ENCODE results near the gene IL17REL. TPM values are rescaled to one million over a fixed set of nuclear protein-coding genes. Genes with fewer than 3 reads are reported as not detected.

IL17REL gene
- total RNA-seq, 1 donor from 2014 or later: not detected

DNA sequence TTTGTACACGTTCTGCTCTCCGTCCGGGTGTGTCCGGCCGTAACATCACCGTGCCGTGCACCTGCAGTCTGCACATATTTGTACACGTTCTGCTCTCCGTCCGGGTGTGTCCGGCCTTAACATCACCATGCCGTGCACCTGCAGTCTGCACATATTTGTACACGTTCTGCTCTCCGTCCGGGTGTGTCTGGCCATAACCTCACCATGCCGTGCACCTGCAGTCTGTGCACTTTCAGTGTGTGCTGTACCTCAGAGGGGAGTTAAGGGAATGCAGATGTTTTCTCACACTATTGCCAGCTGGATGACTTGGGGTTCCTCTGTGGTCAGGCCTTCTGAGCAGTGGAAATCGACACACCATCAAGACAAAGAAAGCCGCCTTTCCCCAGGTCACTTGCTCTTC lies 41.3 kb upstream of the IL17REL start:
- Histone ChIP-seq H3K36me3 (no peaks in the 10 kb centered on the region), H3K9me3 (peaks cover 0 to 8% of the 10 kb centered on the region in 2 donors), H3K4me1 (peaks cover 0 to 5% of the 10 kb centered on the region in 2 donors), H3K27ac (no peak overlapping the region), H3K4me3 (no peak overlapping the region), H3K27me3 (peaks cover 3% of the 10 kb centered on the region)
- intact Hi-C loops (cut with DNase I): no loop called here
- TF ChIP-seq, protein P1, sequence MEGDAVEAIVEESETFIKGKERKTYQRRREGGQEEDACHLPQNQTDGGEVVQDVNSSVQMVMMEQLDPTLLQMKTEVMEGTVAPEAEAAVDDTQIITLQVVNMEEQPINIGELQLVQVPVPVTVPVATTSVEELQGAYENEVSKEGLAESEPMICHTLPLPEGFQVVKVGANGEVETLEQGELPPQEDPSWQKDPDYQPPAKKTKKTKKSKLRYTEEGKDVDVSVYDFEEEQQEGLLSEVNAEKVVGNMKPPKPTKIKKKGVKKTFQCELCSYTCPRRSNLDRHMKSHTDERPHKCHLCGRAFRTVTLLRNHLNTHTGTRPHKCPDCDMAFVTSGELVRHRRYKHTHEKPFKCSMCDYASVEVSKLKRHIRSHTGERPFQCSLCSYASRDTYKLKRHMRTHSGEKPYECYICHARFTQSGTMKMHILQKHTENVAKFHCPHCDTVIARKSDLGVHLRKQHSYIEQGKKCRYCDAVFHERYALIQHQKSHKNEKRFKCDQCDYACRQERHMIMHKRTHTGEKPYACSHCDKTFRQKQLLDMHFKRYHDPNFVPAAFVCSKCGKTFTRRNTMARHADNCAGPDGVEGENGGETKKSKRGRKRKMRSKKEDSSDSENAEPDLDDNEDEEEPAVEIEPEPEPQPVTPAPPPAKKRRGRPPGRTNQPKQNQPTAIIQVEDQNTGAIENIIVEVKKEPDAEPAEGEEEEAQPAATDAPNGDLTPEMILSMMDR (IDR thresholded peaks at IDR 0.05): no peak
- DNase-seq (ENCODE audit: low spot score in 2 of 2): no peak

DNA sequence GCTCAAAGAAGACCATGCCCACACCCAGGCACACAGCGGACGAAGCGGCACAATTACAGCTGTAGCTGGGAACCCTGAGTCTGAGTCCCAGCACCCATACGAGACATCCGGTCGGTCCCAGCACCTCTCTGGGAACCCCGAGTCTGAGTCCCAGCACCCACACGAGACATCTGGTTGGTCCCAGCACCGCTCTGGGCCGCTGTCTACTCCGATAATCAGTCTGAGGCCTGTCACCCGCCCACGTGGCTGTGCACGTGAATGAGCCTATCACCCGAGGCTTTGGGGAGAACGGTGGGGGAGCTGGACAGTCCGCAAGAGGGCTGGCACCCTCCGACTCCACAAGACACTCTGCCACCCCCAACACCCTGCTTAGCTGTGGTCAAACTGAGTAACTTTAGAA lies 39.4 kb upstream of the IL17REL start:
- Histone ChIP-seq H3K36me3 (no peaks in the 10 kb centered on the region), H3K9me3 (peaks cover 0 to 8% of the 10 kb centered on the region in 2 donors), H3K27ac (no peak overlapping the region), H3K27me3 (no peaks in the 10 kb centered on the region), H3K4me1 (no peaks in the 10 kb centered on the region), H3K4me3 (no peak overlapping the region)
- TF ChIP-seq, protein P1 (IDR thresholded peaks at IDR 0.05): no peak
- intact Hi-C loops (cut with DNase I): no loop called here
- no peak for DNase-seq (ENCODE audit: low spot score in 2 of 2)

DNA sequence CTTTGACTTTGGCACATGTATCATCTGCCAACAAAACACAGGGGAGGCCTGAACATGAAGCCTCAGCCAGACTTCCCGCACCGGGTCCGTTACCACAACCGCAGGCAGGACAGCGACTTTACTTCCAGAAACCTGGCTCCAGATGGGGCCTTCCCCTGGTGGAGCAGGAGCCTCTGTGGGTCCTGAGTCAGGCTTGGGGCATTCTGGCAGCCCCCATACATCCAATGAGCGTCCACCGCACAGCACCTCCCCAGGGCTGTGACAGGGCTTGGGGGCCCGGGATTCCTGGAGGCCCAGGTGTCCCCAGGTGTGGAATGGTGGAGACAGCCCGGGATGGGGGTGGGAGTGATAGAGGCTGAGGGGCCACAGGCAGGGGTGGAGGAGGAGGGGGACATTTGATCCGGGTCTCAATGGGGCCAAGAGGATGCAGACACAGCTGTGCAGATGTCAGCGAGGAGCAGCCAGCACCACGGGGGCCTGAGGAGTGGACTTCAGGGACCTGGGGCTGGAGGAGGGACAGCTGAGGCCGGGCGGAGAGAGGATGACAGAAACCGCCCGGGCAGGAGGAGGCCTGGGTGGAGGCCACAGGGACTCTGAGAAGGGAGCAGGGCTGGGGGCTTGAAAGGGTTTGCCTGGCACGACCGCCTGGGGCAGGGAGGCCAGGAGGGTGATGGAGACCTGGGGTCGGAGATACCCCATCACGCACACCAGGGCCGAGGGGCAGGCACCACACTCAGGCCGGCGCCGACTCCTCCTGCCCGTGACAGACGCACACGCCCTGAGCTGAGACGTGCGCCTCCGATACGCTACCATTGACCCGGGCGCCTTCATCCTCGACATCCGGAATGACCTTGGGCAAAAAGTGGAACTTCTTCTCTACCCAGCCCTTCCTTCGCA lies 37.0 kb upstream of the IL17REL start:
- no peak for DNase-seq (ENCODE audit: low spot score in 2 of 2)

DNA sequence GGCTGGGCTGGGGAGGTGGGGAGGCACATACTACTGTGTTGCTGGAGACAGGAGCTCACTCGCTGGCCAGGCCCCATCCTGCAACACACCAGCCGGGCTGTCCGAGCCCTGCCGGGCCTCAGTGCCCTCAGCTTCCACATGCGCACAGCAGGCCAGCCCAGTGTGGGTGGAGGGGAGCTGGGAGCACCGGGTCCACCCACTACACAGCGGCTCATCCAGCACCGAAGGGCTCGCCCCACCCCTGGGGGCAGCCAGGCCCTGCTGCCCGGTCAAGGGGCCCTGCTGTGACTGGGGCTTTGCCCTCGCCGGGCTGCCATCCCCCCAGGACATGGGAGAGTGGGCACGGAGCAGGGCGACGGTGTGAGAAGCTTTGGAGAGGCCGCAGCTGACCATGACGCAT lies 36.3 kb upstream of the IL17REL start:
- TF ChIP-seq, protein P1 (IDR thresholded peaks at IDR 0.05): no peak
- DNase-seq (ENCODE audit: low spot score in 2 of 2): no peak
- Histone ChIP-seq H3K4me1 (no peaks in the 10 kb centered on the region), H3K27ac (no peak overlapping the region), H3K27me3 (no peaks in the 10 kb centered on the region), H3K4me3 (no peak overlapping the region), H3K36me3 (no peaks in the 10 kb centered on the region), H3K9me3 (peaks cover 0 to 4% of the 10 kb centered on the region in 2 donors)
- intact Hi-C loops (cut with DNase I): no loop called here

More for the DNA sequence above, 37.0 kb upstream of the IL17REL start:
- intact Hi-C loops (cut with DNase I): no loop called here
- TF ChIP-seq, protein P1 (IDR thresholded peaks at IDR 0.05): no peak
- H3K9me3 ChIP-seq: peaks cover 0 to 8% of the 10 kb centered on the region in 2 donors
- no peaks in the 10 kb centered on the region for H3K27me3 ChIP-seq
- H3K27ac ChIP-seq: no peak overlapping the region
- H3K4me1 ChIP-seq: no peaks in the 10 kb centered on the region
- no peaks in the 10 kb centered on the region for H3K36me3 ChIP-seq
- H3K4me3 ChIP-seq: no peak overlapping the region

- Histone ChIP-seq H3K27me3 (no peaks in the 10 kb centered on the region), H3K4me3 (no peak overlapping the region), H3K9me3 (no peaks in the 10 kb centered on the region), H3K4me1 (no peaks in the 10 kb centered on the region), H3K36me3 (no peaks in the 10 kb centered on the region), H3K27ac (no peak overlapping the region)
- no peak for DNase-seq (ENCODE audit: low spot score in 2 of 2)
- TF ChIP-seq, protein P1 (IDR thresholded peaks at IDR 0.05): no peak
- intact Hi-C loops (cut with DNase I): no loop called here
These were observed 35.6 kb upstream of the IL17REL start for GRCh38 chr22:50048061-50048765.

Data from ascending aorta (tissue), 2 donors.